ENCODE data around the gene FANK1. TPM values are rescaled to one million over a fixed set of nuclear protein-coding genes. Genes with fewer than 3 reads are reported as not detected.

The FANK1 gene
- polyA plus RNA-seq, 3 donors: 0.20 TPM; not detected in 2

DNA sequence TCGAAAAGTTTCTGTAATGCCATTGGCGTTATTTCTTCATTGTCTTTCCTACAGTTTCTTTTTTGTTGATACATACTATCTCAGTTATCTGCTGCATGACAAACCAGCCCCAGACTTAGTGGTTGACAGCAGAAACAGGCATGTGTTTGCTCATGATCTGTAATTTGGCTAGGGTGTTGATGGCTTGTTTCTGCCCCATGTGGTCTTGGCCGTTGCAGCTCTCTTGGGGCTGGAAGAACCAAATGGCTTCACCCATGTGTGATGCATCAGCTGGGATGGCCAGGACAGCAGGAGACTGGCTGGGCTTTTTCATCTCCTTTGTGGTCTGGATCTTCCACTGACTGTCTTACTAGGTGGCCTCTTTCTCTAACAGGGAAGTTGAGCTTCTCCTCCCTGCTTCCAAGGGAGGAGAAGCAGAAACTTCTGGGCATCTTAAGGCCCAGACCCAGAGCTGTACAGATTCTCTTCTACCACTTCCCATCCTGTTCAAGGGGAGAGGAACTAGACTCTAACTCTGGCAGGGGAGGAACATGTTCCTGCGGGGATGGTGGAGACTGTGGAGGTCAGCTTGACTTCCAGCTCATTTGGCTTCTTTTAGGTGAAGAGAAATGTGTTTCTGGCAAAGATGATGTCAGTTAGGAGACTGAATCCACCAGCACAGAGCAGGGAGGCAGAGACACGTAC is 89.3 kb downstream of the FANK1 start:
- peaks cover 0 to 3% of the 10 kb centered on the region in 2 donors for H3K9me3 ChIP-seq (replicated peaks in 1 of 2; ENCODE audit: control insufficient read depth in 1 of 2, insufficient read depth in 1 of 2, low read length in 2 of 2)
- no peak for DNase-seq
- no peak overlapping the region for H3K4me3 ChIP-seq (replicated peaks in 1 of 3; ENCODE audit: low read depth in 2 of 3, low read length in 3 of 3)
- H3K9ac ChIP-seq (ENCODE audit: insufficient read depth, low read length, poor library complexity, severe bottlenecking): no peak overlapping the region
- H3K36me3 ChIP-seq (replicated peaks in 1 of 2; ENCODE audit: control insufficient read depth in 1 of 2, insufficient read depth in 2 of 2, low read length in 2 of 2): no peaks in the 10 kb centered on the region
- no peaks in the 10 kb centered on the region for H4K20me1 ChIP-seq (ENCODE audit: insufficient read depth, low read length)
- H3K27ac ChIP-seq (ENCODE audit: low read depth in 1 of 2, low read length in 2 of 2): no peak overlapping the region
- H3K4me1 ChIP-seq (ENCODE audit: control insufficient read depth in 1 of 2, insufficient read depth in 2 of 2, low read length in 2 of 2): peaks cover 0 to 3% of the 10 kb centered on the region in 2 donors
- H2AFZ ChIP-seq (ENCODE audit: insufficient read depth, low read depth, low read length, poor library complexity, severe bottlenecking): no peak overlapping the region
- Mint-ChIP-seq H3K9me3 (peaks cover 0 to 4% (median 0%) of the 10 kb centered on the region in 7 donors), H3K4me1 (peaks cover 3% of the 10 kb centered on the region), H3K27ac (peak overlapping the region in 1 of 7 donors; percentile 59), H3K4me3 (no peak overlapping the region), H3K36me3 (no peaks in the 10 kb centered on the region), H3K27me3 (ENCODE audit: low read depth in 3 of 3) (no peaks in the 10 kb centered on the region)
- 87% methylated on average over 3 of the region's 5 CpGs for WGBS (ENCODE audit: insufficient coverage)
- no peaks in the 10 kb centered on the region for H3K79me2 ChIP-seq (ENCODE audit: insufficient read depth, low read length)
- no peak for TF ChIP-seq CTCF (IDR thresholded peaks at IDR 0.05)
- intact Hi-C loops (cut with micrococcal nuclease): loop anchor here (10.0 kb wide), 2 partner anchors 109 to 1869 kb away; no protein-coding TSS in a partner anchor
- H3K4me2 ChIP-seq (replicated peaks; ENCODE audit: extremely low read depth, low read length, poor library complexity, severe bottlenecking): no peak overlapping the region
- H3K27me3 ChIP-seq (ENCODE audit: control insufficient read depth in 2 of 2, insufficient read depth in 2 of 2, low read length in 2 of 2): no peaks in the 10 kb centered on the region

- Histone ChIP-seq H3K27ac (ENCODE audit: low read depth in 1 of 2, low read length in 2 of 2) (no peak overlapping the region), H3K9me3 (replicated peaks in 1 of 2; ENCODE audit: control insufficient read depth in 1 of 2, insufficient read depth in 1 of 2, low read length in 2 of 2) (peaks cover 0 to 8% of the 10 kb centered on the region in 2 donors), H3K4me2 (replicated peaks; ENCODE audit: extremely low read depth, low read length, poor library complexity, severe bottlenecking) (no peak overlapping the region), H3K79me2 (ENCODE audit: insufficient read depth, low read length) (no peaks in the 10 kb centered on the region), H3K4me3 (replicated peaks in 1 of 3; ENCODE audit: low read depth in 2 of 3, low read length in 3 of 3) (no peak overlapping the region), H3K9ac (ENCODE audit: insufficient read depth, low read length, poor library complexity, severe bottlenecking) (no peak overlapping the region), H3K4me1 (ENCODE audit: control insufficient read depth in 1 of 2, insufficient read depth in 2 of 2, low read length in 2 of 2) (peaks cover 0 to 2% of the 10 kb centered on the region in 2 donors), H3K36me3 (replicated peaks in 1 of 2; ENCODE audit: control insufficient read depth in 1 of 2, insufficient read depth in 2 of 2, low read length in 2 of 2) (no peaks in the 10 kb centered on the region), H3K27me3 (ENCODE audit: control insufficient read depth in 2 of 2, insufficient read depth in 2 of 2, low read length in 2 of 2) (no peaks in the 10 kb centered on the region), H2AFZ (ENCODE audit: insufficient read depth, low read depth, low read length, poor library complexity, severe bottlenecking) (no peak overlapping the region), H4K20me1 (ENCODE audit: insufficient read depth, low read length) (no peaks in the 10 kb centered on the region)
- no peaks in the 10 kb centered on the region for H3K27me3 Mint-ChIP-seq (ENCODE audit: low read depth in 3 of 3)
- H3K9me3 Mint-ChIP-seq: peaks cover 0 to 4% (median 2%) of the 10 kb centered on the region in 7 donors
- no peak for TF ChIP-seq CTCF (IDR thresholded peaks at IDR 0.05)
- H3K36me3 Mint-ChIP-seq: no peaks in the 10 kb centered on the region
- DNase-seq: no peak
- peaks cover under 1% of the 10 kb centered on the region for H3K4me1 Mint-ChIP-seq
- no peak overlapping the region for H3K4me3 Mint-ChIP-seq
- no peak overlapping the region for H3K27ac Mint-ChIP-seq
- 98% methylated on average over 3 of the region's 5 CpGs for WGBS (ENCODE audit: insufficient coverage)
- intact Hi-C loops (cut with micrococcal nuclease): loop anchor here (10.0 kb wide), 2 partner anchors 105 to 1865 kb away; no protein-coding TSS in a partner anchor
These were observed 93.4 kb downstream of the FANK1 start for GRCh38 chr10:125989791-125990190.

Measured in CD14-positive monocyte (primary cell).